ENCODE data around the gene ARHGAP23.

DNA sequence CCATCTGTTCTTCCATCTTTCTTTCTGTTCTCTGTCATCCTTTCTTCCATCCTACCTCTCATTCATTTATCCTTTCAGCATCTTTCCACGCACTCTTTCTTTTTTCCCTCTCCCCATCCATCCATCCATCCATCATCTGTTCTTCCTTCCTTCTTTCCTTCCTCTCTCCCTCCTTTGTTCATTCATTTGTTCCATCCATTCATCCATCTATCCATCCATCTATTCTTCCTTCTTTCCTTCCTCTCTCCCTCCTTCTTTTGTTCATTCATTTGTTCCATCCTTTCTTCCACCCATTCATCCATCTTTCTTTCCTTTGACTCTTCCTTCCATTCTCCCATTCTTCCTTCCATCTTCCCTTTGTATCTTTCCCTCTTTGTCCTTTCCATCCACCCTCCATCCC is 39.2 kb downstream of the ARHGAP23 start:
- TF ChIP-seq, protein P1, sequence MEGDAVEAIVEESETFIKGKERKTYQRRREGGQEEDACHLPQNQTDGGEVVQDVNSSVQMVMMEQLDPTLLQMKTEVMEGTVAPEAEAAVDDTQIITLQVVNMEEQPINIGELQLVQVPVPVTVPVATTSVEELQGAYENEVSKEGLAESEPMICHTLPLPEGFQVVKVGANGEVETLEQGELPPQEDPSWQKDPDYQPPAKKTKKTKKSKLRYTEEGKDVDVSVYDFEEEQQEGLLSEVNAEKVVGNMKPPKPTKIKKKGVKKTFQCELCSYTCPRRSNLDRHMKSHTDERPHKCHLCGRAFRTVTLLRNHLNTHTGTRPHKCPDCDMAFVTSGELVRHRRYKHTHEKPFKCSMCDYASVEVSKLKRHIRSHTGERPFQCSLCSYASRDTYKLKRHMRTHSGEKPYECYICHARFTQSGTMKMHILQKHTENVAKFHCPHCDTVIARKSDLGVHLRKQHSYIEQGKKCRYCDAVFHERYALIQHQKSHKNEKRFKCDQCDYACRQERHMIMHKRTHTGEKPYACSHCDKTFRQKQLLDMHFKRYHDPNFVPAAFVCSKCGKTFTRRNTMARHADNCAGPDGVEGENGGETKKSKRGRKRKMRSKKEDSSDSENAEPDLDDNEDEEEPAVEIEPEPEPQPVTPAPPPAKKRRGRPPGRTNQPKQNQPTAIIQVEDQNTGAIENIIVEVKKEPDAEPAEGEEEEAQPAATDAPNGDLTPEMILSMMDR (IDR thresholded peaks at IDR 0.05): no peak
- no peak for TF ChIP-seq POLR2A (IDR thresholded peaks at IDR 0.05)
